Measurements from ENCODE around the gene TMEM247. TPM values are rescaled to one million over a fixed set of nuclear protein-coding genes. Genes with fewer than 3 reads are reported as not detected.

TMEM247 gene
- total and polyA plus RNA-seq, 12 donors = not detected

GRCh38 chr2:46436800-46437199 lies 42.6 kb upstream of the TMEM247 start:
- no peaks in the 10 kb centered on the region for H3K27me3 ChIP-seq

GRCh38 chr2:46438102-46438501 lies 41.3 kb upstream of the TMEM247 start:
- Histone ChIP-seq H3K36me3 (replicated peaks in 1 of 2) (no peaks in the 10 kb centered on the region), H3K27ac (no peak overlapping the region), H3K4me1 (replicated peaks in 1 of 2) (no peaks in the 10 kb centered on the region), H3K4me3 (no peak overlapping the region), H3K27me3 (no peaks in the 10 kb centered on the region), H3K9me3 (replicated peaks in 1 of 3) (no peaks in the 10 kb centered on the region)
- intact Hi-C loops (cut with DNase I) = no loop called here
- no peak for DNase-seq
- WGBS, 4 donors = 80 to 82% (median 80%) methylated on average over 1 of the region's 1 CpG
- TF ChIP-seq CTCF (IDR thresholded peaks at IDR 0.05) (no peak), POLR2A (IDR thresholded peaks at IDR 0.05) (no peak)

More at GRCh38 chr2:46436800-46437199, 42.6 kb upstream of the TMEM247 start:
- intact Hi-C loops (cut with DNase I) = no loop called here
- Histone ChIP-seq H3K9me3 (replicated peaks in 1 of 3) (no peaks in the 10 kb centered on the region), H3K36me3 (replicated peaks in 1 of 2) (no peaks in the 10 kb centered on the region), H3K4me1 (replicated peaks in 1 of 2) (no peaks in the 10 kb centered on the region), H3K4me3 (no peak overlapping the region), H3K27ac (no peak overlapping the region)
- no peak for DNase-seq
- TF ChIP-seq POLR2A (IDR thresholded peaks at IDR 0.05) (no peak), CTCF (IDR thresholded peaks at IDR 0.05) (no peak)

- H3K27me3 ChIP-seq = no peaks in the 10 kb centered on the region
- DNase-seq = no peak
- H3K4me3 ChIP-seq = no peak overlapping the region
- no peak for TF ChIP-seq CTCF (IDR thresholded peaks at IDR 0.05)
- TF ChIP-seq POLR2A (IDR thresholded peaks at IDR 0.05) = no peak
- intact Hi-C loops (cut with DNase I) = no loop called here
- no peaks in the 10 kb centered on the region for H3K4me1 ChIP-seq (replicated peaks in 1 of 2)
- H3K9me3 ChIP-seq (replicated peaks in 1 of 3) = no peaks in the 10 kb centered on the region
- H3K36me3 ChIP-seq (replicated peaks in 1 of 2) = no peaks in the 10 kb centered on the region
- WGBS, 4 donors = 52 to 65% (median 59%) methylated on average over 2 of the region's 2 CpGs
- no peak overlapping the region for H3K27ac ChIP-seq
Observed at GRCh38 chr2:46438794-46439193, 40.6 kb upstream of the TMEM247 start.

- no peaks in the 10 kb centered on the region for H3K4me1 ChIP-seq (replicated peaks in 1 of 2)
- DNase-seq = no peak
- no peaks in the 10 kb centered on the region for H3K27me3 ChIP-seq
- intact Hi-C loops (cut with DNase I) = no loop called here
- no peak overlapping the region for H3K4me3 ChIP-seq
- TF ChIP-seq CTCF (IDR thresholded peaks at IDR 0.05) (no peak), POLR2A (IDR thresholded peaks at IDR 0.05) (no peak)
- H3K9me3 ChIP-seq (replicated peaks in 1 of 3) = no peaks in the 10 kb centered on the region
- H3K27ac ChIP-seq = no peak overlapping the region
- H3K36me3 ChIP-seq (replicated peaks in 1 of 2) = no peaks in the 10 kb centered on the region
- 47 to 69% (median 55%) methylated on average over 2 of the region's 2 CpGs for WGBS, 4 donors
Observed at GRCh38 chr2:46439582-46439981, 39.8 kb upstream of the TMEM247 start.

Data from adrenal gland (tissue), 12 donors.